Right kidney (tissue), 1 donor: Measurements from ENCODE around the gene TIMP3.

Experiments used
- DNase-seq: peaks from one replicate; pipeline ENCODE4 v3.0.0-alpha.2; 2016

TIMP3 gene

DNA sequence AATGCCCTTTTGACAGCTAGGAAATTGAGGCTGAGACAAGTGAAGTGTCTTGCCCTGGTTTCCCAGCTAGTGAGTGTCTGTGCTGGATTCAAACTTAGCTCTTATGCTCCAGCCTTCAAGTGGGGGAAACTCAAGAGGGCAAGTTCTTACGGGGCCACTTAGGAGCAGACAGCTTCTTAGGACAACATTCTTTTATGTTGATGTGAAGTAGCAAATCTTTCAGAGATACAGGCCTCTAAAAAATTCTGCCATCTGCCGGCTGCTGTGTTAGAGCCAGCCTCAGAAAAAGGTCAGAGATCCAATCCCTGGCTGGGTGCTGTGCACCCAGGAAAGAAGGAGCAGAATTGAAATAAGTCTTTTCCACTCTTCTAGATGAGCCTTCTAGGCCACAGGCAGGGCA lies 26.6 kb downstream of the TIMP3 start:
- DNase-seq = no peak

DNA sequence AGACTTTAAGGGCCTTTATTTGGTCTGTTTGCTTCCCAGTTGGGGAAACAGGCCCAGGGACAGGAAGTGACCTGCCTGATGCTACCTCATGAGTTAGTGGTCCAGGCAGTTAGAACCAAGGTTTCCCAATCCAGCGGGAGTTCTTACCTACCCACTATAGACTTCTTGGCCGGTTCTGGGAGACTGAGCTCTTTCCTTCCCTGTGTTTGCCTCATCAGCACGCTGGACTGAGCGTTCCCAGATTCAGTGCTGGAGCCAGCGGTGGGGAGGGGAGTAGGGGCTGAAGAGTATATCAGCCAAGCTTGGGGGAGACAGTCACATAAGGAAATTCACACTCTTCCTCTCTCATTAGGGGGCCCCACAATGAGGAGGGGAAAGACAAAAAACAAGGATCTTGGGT lies 27.1 kb downstream of the TIMP3 start:
- DNase-seq = no peak

DNA sequence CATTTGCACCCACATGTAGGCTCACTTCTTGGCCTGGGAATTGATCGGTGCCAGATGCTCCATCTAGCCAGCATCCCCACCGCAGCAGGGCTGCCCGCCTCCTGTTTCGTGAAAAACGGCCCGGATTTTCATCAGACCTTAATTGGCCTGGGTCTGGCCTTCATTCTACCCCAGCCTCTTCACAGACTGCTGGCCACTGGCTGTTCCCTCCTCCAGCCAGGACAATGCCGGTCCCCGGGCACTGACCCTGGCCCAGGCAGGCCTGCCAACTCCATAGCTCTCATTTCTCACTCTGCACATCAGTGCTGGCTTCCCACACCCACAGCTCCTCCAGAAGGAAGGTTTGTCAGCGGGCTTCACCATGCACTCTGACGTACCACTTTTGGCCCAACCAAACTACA lies 27.9 kb downstream of the TIMP3 start:
- DNase-seq = no peak

DNA sequence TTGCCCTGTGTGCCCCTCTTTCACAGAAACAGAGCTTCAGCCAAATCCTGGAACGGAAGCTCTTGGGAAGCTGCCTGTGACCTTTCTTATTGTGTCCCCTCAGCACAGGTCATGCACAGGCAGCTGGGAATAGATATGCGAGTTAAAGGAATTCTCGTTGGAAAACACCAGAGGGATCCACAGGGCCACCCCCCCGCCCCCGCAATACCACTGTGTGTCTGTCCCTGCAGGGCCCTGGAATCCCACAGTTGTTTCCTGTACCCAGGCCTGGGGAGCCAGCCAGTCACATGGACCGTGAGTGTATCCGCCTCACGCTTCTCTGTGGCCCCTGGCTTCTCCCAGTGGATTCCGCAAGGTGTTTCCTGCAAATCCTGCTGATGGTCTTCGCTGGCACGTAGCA lies 29.0 kb downstream of the TIMP3 start:
- no peak for DNase-seq

DNA sequence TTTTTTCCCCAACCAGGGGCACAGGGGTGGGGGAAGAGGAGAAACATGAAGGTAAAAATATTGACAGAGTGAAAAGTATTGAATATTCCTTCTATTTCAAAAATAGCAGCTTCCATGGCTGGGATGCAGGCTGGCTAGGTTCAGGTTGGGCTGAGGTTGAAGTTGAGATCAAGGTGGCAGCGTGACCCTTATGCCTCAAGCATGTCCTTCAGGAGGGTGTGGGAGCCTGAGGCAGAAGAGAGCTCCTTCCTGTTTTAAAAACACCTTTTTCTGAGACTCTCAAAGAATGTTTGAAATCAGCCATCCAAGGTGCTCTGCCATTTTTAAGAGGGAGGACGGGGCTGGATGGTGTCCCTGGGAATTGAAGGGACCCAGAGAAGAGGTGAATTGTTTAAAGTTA lies 29.5 kb downstream of the TIMP3 start:
- no peak for DNase-seq

DNA sequence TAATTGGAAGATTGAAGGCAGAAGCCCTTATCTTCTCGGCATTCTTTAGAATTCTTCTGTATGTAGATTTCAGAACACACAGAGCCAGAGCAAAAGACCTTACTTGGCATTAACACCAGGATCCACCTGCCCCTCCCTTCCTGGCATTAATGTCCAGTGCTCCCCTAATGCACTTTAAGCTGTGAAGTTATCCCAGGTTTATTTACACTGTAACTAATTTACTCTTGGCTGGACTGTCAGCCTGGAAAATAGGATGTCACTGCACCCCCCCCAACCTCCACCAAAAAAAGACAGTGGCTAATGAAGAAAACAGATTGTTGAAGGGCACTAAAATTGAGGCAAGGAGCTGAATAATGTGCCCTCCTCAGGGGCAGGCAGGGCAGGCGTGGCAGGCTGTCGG lies 30.1 kb downstream of the TIMP3 start:
- DNase-seq = no peak

DNA sequence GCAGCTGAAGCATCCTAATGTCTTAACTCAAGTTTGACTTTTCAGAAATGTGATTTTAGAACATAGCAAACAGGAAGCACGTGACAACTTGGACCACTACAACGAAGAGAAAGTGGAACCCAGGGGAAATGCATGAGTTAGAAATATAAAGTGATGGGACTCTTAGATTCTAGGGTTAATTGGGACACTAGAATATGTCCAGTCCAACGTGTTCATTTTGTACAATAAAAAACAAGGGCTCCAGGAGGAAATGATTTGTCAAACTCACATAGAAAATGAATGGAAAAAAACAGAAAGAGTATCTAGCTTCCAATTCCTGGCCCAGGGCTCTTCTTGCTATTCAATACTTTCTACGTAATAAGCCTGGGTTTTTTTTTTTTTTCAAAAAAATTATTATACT lies 30.7 kb downstream of the TIMP3 start:
- DNase-seq = no peak

DNA sequence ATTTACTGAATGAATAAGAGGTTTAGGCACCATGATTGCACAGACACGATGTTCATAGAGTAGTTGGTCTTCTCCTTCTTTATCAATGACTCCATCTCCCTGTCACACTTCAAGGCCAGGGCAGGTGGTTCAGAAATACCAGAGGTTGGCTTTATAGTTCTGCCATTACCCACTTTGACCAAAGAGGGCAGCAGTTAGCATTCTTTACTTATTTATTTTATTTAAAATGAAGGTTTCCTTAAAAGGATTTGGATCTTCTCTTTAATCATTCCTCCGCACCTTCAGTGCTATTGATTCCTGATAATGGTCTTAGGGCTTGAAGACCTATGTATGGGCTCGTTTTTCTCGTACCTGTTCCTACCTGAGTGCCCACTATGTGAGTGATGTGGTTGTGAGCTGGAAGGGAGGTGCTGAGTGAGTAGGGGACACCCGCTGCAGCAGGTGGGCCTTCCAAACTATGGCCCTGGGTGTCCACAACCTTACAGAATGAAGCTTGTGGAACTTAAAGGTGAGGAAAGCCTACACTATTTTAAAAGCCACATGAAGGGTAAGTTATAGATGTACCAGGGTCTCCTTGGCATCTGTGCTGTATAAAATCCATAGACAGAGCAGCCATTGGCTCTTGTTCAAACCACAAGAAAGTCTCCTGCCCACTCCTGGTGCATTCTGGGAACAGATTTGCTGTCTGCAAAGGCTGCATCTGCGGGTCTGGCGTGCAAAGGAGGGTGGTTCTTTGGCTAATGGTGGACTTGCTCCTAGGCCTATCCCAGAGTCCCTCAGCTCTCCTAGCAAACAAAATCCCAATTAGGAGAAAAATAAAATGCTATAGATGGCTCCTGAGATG lies 35.0 kb downstream of the TIMP3 start:
- no peak for DNase-seq

DNA sequence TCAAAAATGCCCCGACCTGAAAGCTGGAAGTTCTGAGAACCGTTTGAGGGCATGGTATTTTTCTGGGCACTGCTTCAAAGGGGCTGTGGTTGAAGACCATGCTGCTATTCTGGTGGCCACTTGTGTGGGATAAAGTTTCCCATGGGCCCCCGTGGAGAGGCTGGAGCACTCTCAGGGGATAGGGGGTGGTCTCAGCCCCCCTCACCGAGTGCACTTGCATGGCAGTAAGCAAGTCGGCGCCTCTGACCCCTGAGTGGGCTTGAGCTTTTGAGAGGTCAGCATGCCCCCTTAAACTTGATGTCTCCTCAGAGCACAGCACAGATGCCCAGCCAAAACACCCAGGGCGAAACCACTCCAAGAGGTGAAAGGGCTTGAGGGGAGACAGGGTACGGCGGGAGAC lies 35.6 kb downstream of the TIMP3 start:
- no peak for DNase-seq

DNA sequence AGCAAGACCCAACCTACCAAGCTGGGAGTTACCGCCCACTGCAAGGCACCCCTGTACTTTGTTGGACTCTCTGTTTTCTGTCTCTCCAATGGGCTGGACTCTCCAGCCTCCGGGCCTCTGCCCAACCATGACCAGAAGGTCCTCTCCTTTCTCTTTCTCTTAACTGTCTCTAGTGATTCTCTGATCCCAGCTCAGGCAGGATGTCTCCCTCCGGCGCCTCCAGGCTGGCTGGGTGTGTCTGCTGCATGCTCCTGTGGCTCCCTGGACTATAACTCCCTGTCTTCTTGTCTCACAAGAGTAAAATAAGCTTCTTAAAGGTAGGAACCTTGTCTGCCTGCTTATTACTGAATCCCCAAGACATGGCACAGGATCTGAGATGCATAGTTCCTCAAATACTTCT lies 36.3 kb downstream of the TIMP3 start:
- no peak for DNase-seq

DNA sequence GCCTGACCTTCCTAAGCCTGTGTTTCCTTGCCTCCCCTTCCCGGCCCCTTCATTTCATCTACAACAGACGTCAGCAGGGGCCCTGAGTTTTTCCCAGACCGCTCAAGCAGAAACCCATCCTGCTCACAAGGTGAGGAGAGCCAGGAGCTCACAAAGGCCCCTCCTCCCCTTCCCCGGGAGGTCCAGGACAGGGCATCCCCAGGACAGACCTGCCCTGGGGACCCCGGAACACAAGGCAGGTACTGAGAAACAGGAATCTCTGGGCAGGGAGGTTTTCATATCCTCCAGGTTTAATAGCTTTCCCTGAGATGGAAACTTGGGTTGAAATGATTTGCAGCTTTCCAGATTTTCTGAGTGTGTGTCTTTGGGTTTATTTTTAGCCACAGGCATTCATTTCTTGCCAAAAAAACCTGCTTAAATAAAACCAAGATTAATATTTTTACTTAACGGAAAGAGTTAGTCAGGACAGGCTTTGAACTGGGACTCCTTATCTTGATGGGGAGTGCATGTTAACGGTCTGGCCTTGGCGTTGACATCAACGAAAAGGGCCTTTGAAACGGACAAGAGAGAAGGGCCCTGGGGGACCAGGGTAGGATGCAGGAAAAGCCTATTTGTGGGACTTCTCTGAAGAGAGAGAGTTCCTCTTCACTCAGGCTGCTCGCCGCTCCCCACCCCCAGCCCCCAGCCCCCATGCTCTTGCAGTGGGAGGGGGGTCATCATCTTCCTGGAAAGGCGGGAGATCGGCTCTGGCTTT lies 38.5 kb downstream of the TIMP3 start:
- peak; percentile 65 for DNase-seq

DNA sequence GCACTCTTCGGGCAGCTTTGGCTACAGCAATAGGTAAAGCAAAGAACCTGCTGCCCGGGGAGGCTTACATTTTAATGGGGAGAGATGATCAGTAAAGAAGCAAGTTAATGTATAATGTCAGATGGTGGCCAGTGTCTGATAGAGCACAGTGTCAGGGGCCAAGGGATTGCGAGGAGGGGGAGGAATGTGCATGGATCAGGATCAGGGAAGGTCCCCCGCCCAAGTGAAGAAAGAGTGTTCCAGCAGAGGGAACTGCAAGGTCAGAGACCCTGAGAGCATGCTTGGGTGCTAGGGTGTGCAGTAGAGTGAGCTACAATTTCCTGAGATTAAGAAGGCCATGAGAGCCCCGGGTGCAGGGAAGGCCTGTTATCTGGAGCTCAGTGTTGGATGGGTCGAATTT lies 39.7 kb downstream of the TIMP3 start:
- no peak for DNase-seq

DNA sequence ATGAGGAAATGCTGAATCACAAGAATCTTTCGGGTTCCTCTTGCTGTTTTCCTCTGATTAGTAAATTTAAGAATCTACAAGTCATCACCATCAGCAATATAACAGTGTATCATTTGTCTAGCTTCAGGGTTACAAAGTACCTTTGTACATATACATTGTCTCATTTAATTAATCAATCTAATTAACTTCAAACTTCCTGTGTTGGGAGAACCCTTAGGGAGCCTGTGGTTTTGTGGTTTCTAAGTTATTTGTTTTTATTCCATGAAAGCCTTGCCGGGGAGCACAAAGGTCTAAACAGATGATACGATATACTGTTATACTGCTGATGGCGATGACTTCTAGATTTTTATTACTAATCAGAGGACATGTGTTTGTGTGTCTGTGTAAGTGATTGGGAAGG lies 41.0 kb downstream of the TIMP3 start:
- no peak for DNase-seq

DNA sequence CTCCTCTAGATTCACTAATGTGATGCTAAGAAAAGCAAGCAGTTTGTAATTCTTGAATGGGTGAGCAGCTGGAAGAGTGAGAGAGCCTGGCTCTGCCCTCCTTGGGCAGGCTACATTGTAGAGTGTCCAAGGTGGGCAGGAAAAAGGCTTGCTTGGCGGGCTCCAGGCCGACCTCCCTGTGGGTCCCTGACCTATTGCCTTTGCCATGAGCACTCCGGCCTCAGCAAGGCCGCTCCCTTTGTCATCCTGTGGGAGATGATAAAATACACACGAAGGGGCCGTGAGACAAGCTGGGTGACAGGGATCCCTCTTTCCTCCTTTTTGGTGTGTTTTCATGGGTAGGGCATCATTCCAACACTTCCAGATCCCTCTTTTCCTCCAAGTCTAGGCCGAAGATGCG lies 41.8 kb downstream of the TIMP3 start:
- DNase-seq = no peak

DNA sequence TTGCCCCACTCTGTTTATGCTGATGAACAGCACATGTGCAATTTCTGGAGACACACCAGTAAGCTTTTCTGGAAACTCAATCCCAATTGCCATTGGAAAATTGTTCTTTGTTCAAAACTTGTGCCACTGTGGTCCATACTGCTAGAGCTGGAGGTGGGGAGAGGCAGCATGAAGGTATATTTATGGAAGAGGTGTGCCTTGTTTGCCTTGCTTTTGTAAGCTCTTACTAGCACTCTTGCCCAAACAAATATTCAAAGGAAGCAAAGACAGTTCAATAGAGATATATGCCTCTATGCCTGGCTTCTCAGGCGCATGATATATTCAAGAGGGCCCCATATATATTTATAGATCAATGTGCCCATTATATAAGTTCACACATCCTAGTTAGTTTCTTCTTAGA lies 42.7 kb downstream of the TIMP3 start:
- DNase-seq = no peak

DNA sequence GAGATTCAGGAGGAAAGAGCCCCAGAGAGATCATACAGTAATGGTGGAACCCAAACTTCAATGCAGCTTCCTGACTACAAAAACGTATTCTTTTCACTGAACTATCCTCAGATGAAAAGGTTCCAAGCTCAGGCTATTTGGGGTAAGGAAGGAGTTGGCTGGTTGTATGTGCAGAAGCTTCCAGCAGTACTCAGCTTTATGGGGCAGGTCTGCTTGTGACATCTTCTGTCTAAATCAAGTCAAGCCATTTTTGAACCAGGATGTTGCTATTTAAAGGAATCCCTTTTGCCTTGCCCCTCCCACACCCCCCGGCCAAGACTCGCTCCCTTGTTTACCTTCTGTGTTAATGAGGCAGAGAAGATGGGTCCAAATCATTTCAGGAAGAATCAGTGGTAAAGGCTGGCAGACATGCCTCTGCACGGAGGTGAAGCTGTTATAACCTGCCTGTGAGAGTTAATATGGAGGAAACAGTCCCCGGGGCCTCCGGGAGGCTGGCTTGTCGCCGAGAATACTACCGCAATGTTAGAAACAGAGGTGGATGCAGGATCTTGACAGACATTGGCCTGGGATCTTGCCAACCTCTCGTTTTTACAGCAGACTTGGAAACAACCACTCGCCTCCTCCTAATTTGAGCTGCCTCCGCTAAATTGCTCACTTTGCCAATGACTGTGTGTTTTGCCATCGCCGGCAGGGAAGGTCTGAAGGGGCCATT lies 45.4 kb downstream of the TIMP3 start:
- DNase-seq = no peak

DNA sequence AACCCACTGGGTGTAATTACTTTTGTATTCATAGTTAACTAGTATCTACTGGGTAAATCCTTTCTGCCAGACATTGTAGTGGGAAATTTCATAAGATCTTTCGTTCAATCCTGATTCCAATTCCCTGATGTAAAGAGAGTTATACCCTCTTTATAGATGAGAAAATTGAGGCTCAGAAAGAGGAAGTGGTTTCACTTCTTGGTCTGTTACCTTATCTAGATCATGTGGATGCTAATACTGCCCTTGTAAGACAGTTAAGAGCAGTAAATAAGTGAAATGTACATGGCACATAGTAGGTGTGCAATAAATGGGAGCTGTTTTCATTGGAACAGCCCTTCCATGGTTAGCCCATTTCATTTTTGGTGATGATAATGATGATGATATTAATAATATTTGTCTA lies 46.7 kb downstream of the TIMP3 start:
- DNase-seq = no peak

DNA sequence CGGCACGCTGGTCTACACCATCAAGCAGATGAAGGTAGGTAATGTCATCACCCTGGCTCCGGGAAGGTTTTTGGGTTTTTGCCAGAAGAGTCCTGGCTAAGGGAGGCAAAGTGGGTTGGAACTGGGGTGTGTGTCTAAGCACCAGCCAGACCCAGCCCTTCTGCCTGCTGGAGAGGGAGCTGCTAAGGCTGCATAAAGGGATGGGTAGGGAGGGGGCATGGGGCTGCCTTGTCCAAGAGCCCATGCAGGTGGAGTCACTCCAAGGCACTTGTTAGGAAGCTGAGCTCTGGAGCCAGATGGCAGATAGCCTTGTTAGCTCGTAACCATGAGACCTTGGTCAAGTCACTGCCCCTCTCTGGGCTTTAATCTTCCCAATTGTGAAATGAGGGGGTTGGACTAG lies 48.0 kb downstream of the TIMP3 start:
- DNase-seq = no peak

DNA sequence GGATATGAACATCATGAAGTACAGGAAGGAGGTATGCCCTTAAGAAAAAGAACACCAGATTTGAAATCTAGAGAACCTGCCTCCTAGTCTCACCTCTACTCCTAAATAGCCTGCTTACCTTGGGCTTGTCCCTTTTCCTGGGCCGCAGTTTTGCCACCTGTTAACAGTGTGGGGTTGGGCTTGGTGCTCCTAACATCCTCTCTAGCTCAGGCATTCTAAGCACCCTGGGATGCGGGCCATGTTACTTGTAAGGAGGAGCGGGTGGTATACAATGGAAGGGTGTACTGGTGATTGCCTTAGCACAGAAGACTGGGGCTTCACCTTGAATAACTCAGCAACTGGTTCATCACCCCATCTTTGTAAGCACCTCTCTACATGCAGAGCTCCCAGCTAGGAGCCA lies 48.7 kb downstream of the TIMP3 start:
- no peak for DNase-seq

DNA sequence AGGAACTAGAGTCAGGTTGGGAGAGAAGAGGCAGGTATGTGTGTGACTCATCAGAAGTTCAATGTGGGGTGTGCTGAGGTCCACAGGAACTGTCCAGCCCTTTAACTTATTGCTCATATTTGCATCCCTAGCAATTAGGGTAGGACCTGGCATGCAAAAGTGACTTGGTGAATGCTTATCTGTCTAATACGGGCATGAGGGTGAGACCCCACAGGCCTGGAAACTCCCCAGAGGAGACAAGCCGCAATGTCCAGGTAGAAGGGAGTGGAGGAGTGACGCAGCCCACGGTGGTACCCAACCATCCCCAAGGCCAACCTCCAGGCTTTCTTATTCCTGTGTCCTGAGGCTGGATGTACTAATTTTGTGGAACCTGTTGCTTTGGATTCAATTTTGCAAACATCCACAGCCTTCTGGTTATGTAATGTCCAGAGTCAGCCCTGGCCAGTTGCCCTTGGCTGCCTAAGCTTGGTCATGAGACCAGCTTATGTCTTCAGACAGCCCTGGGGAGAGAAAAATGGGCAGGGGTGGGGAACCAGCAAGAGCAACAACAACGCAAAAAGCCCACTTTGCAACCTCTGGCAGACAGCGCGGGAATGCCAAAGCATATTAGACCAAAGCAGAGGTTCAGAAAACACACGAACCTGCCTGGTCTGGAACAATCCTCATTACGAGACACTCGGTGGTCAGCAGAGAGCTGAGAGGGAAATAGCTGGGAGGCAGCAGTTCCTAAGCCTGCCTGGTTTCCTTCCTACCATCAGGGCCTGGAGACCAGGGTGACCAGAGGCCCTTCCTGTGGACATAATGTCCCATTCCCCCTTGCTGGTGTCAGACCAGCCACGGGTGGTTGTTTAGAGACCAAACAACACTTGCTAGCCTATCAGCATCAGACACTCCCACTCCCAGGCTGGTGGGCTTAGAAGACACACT lies 49.3 kb downstream of the TIMP3 start:
- DNase-seq = no peak

DNA sequence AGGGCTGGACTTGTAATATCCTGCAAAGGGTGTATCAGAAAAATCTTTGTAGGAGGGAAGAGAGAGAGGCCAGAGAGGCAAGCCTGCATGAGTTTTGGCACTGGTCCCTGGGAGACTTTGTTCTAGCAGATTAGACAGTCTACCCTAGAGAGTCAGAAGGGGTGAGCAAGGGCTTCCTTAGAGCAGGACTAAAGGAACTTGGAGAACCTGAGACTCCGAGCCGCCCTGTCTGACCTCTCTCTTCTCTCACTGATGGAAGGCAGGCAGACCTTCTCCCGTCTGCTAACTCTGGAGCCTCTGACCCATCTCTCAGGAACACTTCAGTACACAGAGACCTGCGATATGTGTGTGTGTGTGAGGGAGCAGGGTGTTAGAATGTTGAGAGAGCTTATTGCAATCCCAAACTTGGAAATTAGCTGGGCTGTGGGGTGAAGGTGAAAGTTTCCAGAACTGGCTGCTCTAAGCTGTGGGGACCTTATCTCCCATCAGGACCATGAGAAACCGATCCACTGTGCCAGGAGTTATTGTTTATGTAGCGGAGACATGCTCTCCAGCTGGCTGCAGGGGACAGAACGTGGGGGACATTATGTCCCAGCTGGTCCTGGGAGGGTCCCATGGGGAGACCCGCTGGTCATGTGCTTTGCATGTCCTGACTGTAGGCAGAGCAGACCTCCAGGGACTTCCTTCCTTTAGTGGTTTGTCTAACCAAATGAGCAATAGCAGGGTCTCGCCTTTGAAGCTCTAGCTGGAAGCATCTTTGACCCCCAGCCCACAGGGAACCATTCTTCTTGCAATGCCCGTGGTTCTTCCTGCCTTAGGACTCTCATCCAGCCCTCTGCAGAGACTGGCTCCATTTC lies 51.1 kb downstream of the TIMP3 start:
- no peak for DNase-seq
